Endothelial cell of umbilical vein (primary cell): ENCODE results near the gene ARHGEF33. TPM values are rescaled to one million over a fixed set of nuclear protein-coding genes. Genes with fewer than 3 reads are reported as not detected.

Experiments
- BruUV-seq: library from RNA; stranded (reverse); fragments of 400-500 nt; replicated peaks from 2 replicates; lab custom pipeline; 2021; lab: Mats Ljungman, UMichigan
- CTCF ChIA-PET: fragments of 300-600, 350-600 bp; sonication (Branson Sonifier 250); formaldehyde crosslinking; loops from one replicate; lab custom pipeline; 2021; ENCODE audit warnings: antibody characterized with exemption, inconsistent platforms; lab: Charles Lee
- POLR2A ChIA-PET: fragments of 300-600, 350-600 bp; sonication (Branson Sonifier 250); formaldehyde crosslinking; loops from one replicate; lab custom pipeline; 2021; ENCODE audit warnings: antibody characterized with exemption, inconsistent platforms; lab: Charles Lee
- DNase-seq: peaks from one replicate; pipeline ENCODE4 v3.0.0-alpha.2; 2011; ENCODE audit warnings: low read depth, low spot score
- FAIRE-seq: peaks from 2 replicates; lab custom pipeline; 2011; peaks lifted over from hg19 to GRCh38; lab: Jason Lieb, UNC
- H2AFZ ChIP-seq: 2 replicates; pipeline ENCODE4 v1.6.0; 2012; ENCODE audit warnings: low read depth, low read length, control low read depth, inconsistent platforms
- H3K27ac ChIP-seq: 2 replicates; pipeline ENCODE4 v1.5.1; 2011; ENCODE audit warnings: low read depth, mild to moderate bottlenecking, control low read depth, low read length, moderate library complexity; ENCODE audit not compliant: insufficient read depth
- H3K27me3 ChIP-seq, 2 experiments: 2 replicates each; pipeline versions ENCODE4 v1.6.0 to v1.6.1; 2011; ENCODE audit warnings: low read length in 2 of 2, mixed read lengths in 1 of 2; ENCODE audit not compliant: control insufficient read depth in 2 of 2, insufficient read depth in 2 of 2
- H3K36me3 ChIP-seq, 2 experiments: 2 replicates in 1 of 2; 3 replicates in 1 of 2; pipeline ENCODE4 v1.5.1; 2011; ENCODE audit warnings: low read length in 2 of 2, mild to moderate bottlenecking in 1 of 2, moderate library complexity in 1 of 2; ENCODE audit not compliant: control insufficient read depth in 2 of 2, insufficient read depth in 2 of 2; ENCODE audit errors: extremely low read depth in 1 of 2
- H3K4me1 ChIP-seq: 3 replicates; pipeline ENCODE4 v1.5.1; 2011; ENCODE audit warnings: mild to moderate bottlenecking, low read length; ENCODE audit not compliant: control insufficient read depth, insufficient read depth; ENCODE audit errors: extremely low read depth
- H3K4me2 ChIP-seq: 2 replicates; pipeline ENCODE4 v1.6.1; 2011; ENCODE audit warnings: low read length, control low read depth, mixed read lengths; ENCODE audit not compliant: insufficient read depth
- H3K4me3 ChIP-seq, 3 experiments: fragments of 200-600 bp in 1 of 3; sonication (generic), shearing (Covaris generic) in 1 of 3; replicated peaks in 1 of 3; 2 replicates each; pipeline ENCODE4 v1.5.1; 2011 to 2016; ENCODE audit warnings: control low read depth in 3 of 3, low read length in 3 of 3, mild to moderate bottlenecking in 2 of 3, inconsistent platforms in 1 of 3, low read depth in 1 of 3, moderate library complexity in 1 of 3; ENCODE audit not compliant: insufficient read depth in 1 of 3
- H3K79me2 ChIP-seq: 2 replicates; pipeline ENCODE4 v1.6.0; 2012; ENCODE audit warnings: low read length, inconsistent platforms; ENCODE audit not compliant: control insufficient read depth, insufficient read depth
- H3K9ac ChIP-seq: replicated peaks from 2 replicates; pipeline ENCODE3; 2011; ENCODE audit warnings: low read length, control low read depth; ENCODE audit not compliant: insufficient read depth; ENCODE audit errors: extremely low read depth
- H3K9me1 ChIP-seq: replicated peaks from 3 replicates; pipeline ENCODE4 v1.6.0; 2011; ENCODE audit warnings: mild to moderate bottlenecking, low read length; ENCODE audit not compliant: control insufficient read depth, insufficient read depth; ENCODE audit errors: extremely low read depth
- H3K9me3 ChIP-seq: replicated peaks from 2 replicates; pipeline ENCODE4 v1.5.1; 2012; ENCODE audit warnings: low read length, inconsistent platforms; ENCODE audit not compliant: control insufficient read depth, insufficient read depth
- H4K20me1 ChIP-seq: replicated peaks from 2 replicates; pipeline ENCODE3; 2011; ENCODE audit warnings: mild to moderate bottlenecking, low read length; ENCODE audit not compliant: control insufficient read depth, insufficient read depth; ENCODE audit errors: extremely low read depth
- EZH2 ChIP-seq: IDR thresholded peaks from 2 replicates; pipeline ENCODE4 v1.6.1; 2012; ENCODE audit warnings: borderline replicate concordance, low read depth, mild to moderate bottlenecking, moderate library complexity, low read length, inconsistent platforms; ENCODE audit not compliant: severe bottlenecking
- FOS ChIP-seq: IDR thresholded peaks from 2 replicates; pipeline ENCODE4 v1.6.1; 2011; ENCODE audit warnings: mild to moderate bottlenecking, low read length, moderate library complexity, borderline replicate concordance; ENCODE audit not compliant: insufficient read depth
- GATA2 ChIP-seq: IDR thresholded peaks from 2 replicates; pipeline ENCODE4 v1.7.0; 2011; ENCODE audit warnings: low read depth, mild to moderate bottlenecking, moderate library complexity, mixed read lengths, low read length; ENCODE audit not compliant: insufficient read length, insufficient read depth
- JUN ChIP-seq: IDR thresholded peaks from 2 replicates; pipeline ENCODE4 v1.6.1; 2011; ENCODE audit warnings: borderline replicate concordance, low read depth; ENCODE audit not compliant: insufficient read length, insufficient read depth
- MAX ChIP-seq: IDR thresholded peaks from 2 replicates; pipeline ENCODE4 v1.6.1; 2011; ENCODE audit not compliant: insufficient read depth, insufficient read length
- MYC ChIP-seq: IDR thresholded peaks from one replicate; pipeline ENCODE4 v1.6.1; 2011; ENCODE audit warnings: mild to moderate bottlenecking, low read depth, low read length
- POLR2A ChIP-seq: IDR thresholded peaks from 2 replicates; pipeline ENCODE4 v1.6.1; 2012; ENCODE audit warnings: low read depth, mild to moderate bottlenecking, control low read depth, low read length
- POLR2AphosphoS5 ChIP-seq: IDR thresholded peaks from 2 replicates; pipeline ENCODE4 v1.6.1; 2012; ENCODE audit warnings: low read depth, mild to moderate bottlenecking, control low read depth, low read length, moderate library complexity; ENCODE audit not compliant: insufficient read depth
- dilution Hi-C: fragments of 300-500 bp; cut with MboI; formaldehyde crosslinking; loops from one replicate; pipeline ENCODE4 v1.15.0; 2019; ENCODE audit warnings: low sequenced_read_pairs; ENCODE audit not compliant: extremely low pct_ligation_motif_present
- intact Hi-C: fragments of 100-400 bp; cut with micrococcal nuclease; formaldehyde crosslinking; loops from one replicate; pipeline ENCODE4 v1.10.0; 2022
- polyA plus RNA-seq, 4 experiments: library from polyadenylated mRNA; depleted of rRNA in 3 of 4; stranded (reverse) in 3 of 4; unstranded in 1 of 4; fragments of >200 nt; gene quantifications; 2 replicates each; pipeline versions ENCODE4 v1.2.1 to v1.2.3, GENCODE V29; 2011 to 2012; ENCODE audit warnings: missing spikeins in 1 of 4
- total RNA-seq: library from RNA; stranded (reverse); gene quantifications from 2 replicates; pipeline ENCODE4 v1.2.3, GENCODE V29; 2021

ARHGEF33 gene
- total and polyA plus RNA-seq, 2 donors (not counting 3 experiments of a cell fraction or from before 2014, with no cell fraction given), result 0.15 to 0.18 TPM

- TF ChIP-seq FOS (no peak), GATA2 (no peak), POLR2A (no peak), EZH2 (no peak), MYC (no peak), MAX (no peak), JUN (no peak), POLR2AphosphoS5 (no peak)
- H3K36me3 ChIP-seq, result no peaks in the 10 kb centered on the region
- no peak overlapping the region for H2AFZ ChIP-seq
- no peak overlapping the region for H3K4me3 ChIP-seq
- H3K9ac ChIP-seq, result no peak overlapping the region
- no TSS peak for BruUV-seq
- peaks cover 6% of the 10 kb centered on the region for H3K4me1 ChIP-seq
- no peak for DNase-seq
- no peak overlapping the region for H3K4me2 ChIP-seq
- FAIRE-seq, result no peak
- ChIA-PET POLR2A (no interaction called here), CTCF (interaction anchor here (0.7 to 5.7 kb wide), 3 partner anchors 15 to 284 kb away, joined by 3 to 449 read pairs (median 38); no protein-coding TSS in a partner anchor)
- dilution Hi-C loops (no loop called here), intact Hi-C loops (loop anchor here (2.0 kb wide), 1 partner anchor 115 kb away; no protein-coding TSS in a partner anchor)
- H3K27me3 ChIP-seq, result no peaks in the 10 kb centered on the region
- no peak overlapping the region for H3K27ac ChIP-seq
- H3K9me1 ChIP-seq, result no peaks in the 10 kb centered on the region
- no peaks in the 10 kb centered on the region for H3K9me3 ChIP-seq
- no peaks in the 10 kb centered on the region for H3K79me2 ChIP-seq
- H4K20me1 ChIP-seq, result no peaks in the 10 kb centered on the region
Observed at GRCh38 chr2:38945911-38946310, 56.2 kb downstream of the ARHGEF33 start.
